Right kidney (tissue), 1 donor: ENCODE measurements around the gene SUFU.
"Not testable (repeated sequence)": the region's sequence is repeated elsewhere in the genome, so short reads cannot be mapped to it uniquely, and the experiment has no call there.

Experiments used
- DNase-seq: peaks from one replicate; pipeline ENCODE4 v3.0.0-alpha.2; 2016

Gene SUFU

DNA sequence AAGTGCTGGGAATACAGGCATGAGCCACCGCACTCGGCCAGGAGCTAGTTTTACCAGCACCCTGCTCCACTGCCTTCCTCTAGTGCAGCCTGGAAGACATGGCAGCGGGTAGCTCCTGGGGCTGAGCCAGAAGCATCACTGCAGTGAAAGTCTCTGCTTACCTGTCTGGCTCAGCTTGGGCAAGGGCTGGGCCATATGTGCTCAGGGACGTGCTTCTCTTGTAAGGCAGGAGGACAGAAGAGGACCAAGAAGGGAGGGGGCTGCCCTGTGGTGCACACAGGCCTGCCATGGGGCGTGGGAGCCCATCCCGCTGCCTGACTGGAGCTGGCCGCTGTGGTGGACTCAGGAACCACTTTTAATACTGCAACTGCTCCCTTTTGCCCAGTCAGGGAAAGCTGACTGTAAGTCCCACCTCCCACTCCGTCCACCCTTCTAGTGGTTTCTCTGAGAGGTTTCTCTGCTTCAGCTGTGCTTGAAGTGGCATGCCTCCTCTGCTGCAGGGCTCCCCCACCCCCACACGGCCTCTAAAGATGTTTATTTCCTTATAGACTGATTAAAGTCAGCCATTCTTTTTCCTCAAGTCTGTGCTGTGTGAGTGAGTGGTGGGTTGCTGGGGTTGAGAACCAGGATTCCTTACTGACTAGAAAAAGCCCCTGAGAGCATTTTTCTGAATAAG is 27.2 kb upstream of the SUFU start:
- no peak for DNase-seq

GRCh38 chr10:102479651-102480050 is 24.1 kb upstream of the SUFU start:
- DNase-seq: no peak

DNA sequence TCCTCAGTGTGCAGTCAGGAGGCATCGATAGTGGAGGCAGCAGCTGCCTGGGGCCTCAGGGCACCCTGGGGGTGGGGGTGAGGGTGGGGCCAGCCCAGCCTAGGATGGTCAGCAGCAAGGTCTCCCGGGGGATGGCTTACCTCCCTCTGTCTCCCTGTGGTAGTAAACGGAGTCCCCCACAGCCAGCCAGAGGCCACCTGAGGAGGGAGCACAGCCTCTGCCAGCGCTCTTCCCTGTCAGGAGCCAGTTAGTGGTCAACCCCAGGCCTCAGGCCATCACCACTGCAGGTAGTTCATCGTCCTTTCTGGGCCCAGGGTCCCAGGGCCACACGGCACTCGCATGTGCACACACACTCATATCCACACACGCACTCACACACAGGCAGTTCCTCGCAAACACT is 23.4 kb upstream of the SUFU start:
- no peak for DNase-seq

DNA sequence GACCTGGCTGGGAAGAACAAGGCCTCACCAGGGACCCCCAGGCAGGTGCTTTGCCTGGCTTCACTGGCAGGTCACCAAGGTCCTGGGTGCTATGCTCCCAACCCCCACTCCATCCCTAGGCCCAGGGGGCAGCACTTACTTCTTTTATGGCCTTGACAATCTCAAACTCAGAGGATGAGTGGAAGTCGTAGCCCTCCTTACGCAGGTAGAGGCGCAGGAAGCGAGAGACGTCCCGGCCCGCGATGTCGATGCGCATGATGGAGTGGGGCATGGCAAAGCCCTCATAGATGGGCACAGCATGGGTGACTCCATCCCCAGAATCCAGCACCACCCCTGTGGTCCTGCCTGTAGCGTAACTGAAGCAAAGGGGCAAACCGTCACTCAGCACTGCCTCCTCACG is 19.8 kb upstream of the SUFU start:
- no peak for DNase-seq

DNA sequence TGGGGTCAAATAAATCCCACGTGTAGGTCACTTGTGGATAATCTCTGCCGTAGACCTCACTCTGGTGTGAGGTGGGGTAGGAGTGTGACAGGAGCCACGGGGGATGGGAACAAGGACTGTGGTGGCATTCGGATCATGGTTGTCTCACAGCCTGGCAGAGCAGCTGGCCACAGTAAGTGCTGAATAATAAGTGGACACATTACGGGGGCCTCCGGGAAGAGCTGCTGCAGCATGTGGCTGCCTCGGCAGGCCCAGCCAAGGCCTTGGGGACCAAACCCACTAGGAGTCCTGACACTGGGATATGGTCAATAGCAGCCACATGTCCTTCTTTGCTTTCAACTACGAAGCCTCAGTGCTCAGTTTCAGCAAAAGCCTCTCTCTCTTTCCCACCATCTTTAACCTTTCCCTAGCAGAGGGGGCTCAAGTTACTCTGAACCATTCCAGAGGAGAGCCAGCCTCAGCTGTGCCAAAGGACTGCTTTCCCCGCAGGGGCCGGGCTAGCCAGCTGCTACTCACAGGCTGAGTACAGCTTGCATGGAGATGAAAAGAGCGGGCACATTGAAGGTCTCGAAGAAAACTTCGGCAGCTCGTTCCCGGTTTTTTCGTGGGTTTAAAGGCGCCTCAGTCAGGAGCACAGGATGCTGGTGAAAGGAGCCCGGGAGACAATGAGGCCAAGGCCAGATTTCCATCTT is 18.5 kb upstream of the SUFU start:
- no peak for DNase-seq

DNA sequence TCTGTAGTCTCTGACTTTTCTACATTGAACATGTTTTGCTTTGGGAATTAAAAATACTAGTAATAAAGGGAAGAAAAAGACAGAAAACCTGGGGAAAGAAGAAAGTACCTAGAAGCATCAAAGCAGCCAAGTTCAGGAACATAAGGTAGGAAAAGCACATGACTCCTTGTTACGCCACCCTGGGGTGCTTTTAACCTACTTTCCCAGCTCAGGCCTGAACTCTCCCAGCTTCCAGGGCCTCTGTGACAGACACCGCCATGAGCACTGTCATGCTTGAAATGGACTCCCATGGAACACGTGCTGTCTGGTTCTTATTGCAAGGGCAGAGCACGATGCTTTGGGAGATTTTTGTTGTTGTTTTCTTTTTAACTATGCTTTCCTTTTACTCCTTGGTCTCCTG is 12.6 kb upstream of the SUFU start:
- DNase-seq: no peak

DNA sequence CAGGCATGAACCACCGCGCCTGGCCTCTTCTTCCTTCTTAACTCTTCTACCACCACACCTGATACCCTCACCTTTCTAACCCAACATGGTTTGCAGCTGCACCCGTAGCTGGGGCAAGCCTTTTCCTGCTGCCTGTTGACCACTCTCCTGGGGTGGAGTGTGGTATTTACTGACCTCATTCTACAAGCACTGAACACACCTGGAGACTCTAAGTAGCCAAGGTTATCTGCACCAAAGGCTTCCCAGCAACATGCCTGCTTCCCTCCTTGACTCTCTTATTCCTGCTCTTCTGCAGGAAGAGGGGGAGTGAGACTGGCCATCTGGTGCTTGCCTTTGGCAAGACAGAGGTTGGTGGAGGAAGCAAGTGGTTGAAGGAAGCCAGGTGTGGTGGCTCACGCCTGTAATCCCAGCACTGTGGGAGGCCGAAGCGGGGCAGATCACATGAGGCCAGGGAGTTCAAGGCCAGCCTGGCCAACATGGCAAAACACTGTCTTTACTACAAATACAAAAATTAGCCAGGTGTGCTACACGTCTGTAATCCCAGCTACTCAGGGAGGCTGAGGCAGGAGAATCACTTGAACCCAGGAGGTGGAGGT is 11.3 kb upstream of the SUFU start:
- DNase-seq: no peak

- DNase-seq: no peak
These were observed 10.8 kb upstream of the SUFU start for GRCh38 chr10:102492983-102493382.

- no peak for DNase-seq
These were observed 10.0 kb upstream of the SUFU start for GRCh38 chr10:102493771-102494170.

- no peak for DNase-seq
These were observed 6.2 kb upstream of the SUFU start for GRCh38 chr10:102497545-102497944.

- DNase-seq: no peak
These were observed 4.4 kb upstream of the SUFU start for GRCh38 chr10:102499356-102499755.

GRCh38 chr10:102500686-102501085 is 3.1 kb upstream of the SUFU start:
- not testable (repeated sequence) for DNase-seq

DNA sequence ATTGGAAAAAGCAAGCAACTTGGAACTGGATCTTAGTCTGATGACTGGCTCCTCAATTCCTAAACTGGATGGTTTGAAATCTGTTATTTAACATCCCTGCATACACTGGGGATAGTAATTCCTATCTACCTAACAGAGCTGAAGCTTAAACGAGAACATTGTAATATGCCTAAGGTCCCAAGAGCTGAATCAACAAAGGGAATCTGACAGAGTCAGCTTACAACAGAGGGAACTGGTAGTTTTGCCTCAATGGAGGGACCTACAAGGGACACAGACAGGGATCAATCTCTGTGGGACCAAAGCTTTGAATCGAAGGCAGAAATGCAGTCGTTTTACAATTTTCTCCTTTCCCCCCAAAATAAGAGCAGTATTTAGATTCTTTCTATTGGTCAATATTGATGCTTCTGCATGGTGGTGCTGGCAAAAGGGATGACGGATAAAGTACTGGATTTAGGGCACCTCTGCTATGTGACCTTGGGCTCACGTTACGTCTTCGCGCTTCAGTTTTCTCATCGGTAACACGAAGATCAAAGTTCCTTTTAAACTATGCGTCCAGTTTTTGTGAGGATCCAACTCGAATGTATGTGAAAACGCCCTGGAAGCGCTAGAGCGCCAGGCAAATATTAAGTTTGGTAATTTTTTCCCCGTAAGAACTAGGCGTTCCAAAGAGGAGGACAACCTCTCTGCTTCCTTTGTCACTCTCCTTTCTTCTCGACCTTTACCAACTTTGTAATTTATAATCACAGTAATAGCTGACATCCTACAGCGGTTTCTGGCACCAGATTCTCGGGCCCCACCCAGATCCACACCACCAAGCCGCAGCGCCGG is 2.4 kb upstream of the SUFU start:
- DNase-seq: no peak

GRCh38 chr10:102502029-102502336 is 1.8 kb upstream of the SUFU start:
- DNase-seq: no peak

GRCh38 chr10:102502337-102503151 is 1.2 kb upstream of the SUFU start, which contains the start of gene ACTR1A:
ACTR1A (minus strand) TSS chr10:102502712; CDS start chr10:102502647, 65 bp downstream.
- DNase-seq: peak; percentile 100

DNA sequence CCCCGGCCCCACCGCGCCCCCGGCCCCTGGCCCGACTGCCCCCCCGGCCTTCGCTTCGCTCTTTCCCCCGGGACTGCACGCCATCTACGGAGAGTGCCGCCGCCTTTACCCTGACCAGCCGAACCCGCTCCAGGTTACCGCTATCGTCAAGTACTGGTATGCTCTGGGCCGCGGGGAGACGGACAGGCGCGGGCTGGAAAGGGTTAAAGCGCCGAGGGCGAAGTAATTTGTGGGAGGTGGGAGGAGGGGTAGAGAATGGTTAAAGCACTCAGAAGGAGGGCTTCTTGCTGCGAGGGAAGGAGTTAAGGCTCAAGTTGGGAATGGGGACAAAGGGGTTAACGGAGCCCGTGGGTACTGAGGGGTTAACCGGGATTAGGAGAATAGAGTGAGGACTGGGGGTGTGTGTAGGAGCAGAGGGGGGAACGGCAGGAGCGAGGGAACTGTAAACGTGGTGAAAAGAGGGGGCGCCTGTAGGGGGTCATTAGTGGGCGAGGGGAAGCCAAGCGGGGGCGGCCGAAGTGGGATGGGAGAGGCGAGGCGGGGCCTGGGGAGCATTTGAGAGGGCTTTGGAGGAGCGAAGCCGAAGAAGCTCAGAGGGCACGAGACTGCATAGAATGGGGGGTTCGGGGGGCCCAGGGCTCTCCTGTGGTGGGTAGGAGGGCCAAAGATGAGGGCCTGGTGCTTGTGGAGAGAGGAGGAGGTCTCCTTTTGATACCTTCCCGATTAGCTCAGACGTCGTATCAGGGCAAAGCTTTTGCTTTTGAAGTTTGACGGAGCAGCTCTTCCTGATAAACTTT is 605 bp downstream of the SUFU start:
- DNase-seq: peak; percentile 68

- DNase-seq: no peak
These were observed 1.2 kb downstream of the SUFU start for GRCh38 chr10:102504976-102505300.

- DNase-seq: no peak
These were observed 1.8 kb downstream of the SUFU start for GRCh38 chr10:102505462-102506115.

GRCh38 chr10:102507521-102507920 is 3.7 kb downstream of the SUFU start:
- DNase-seq: no peak

DNA sequence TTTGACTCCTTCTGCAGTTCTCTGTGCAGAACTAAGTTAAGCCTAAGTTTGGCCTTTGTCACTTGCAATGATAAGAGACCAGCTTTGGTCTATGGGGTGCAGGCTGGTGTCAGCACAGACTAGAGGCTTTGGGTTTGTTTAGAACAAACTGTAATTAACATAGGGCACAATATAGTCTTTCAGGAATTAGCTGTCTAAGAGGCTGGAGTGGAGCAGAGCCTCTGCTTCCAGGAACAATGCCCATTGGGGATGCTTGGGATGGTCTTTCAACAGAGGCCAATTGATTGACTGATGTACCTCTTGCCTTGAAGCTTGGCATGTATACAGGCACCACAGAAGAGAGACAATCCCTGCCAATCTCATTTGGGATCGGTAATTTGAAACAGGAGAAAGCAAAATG is 4.7 kb downstream of the SUFU start:
- no peak for DNase-seq

DNA sequence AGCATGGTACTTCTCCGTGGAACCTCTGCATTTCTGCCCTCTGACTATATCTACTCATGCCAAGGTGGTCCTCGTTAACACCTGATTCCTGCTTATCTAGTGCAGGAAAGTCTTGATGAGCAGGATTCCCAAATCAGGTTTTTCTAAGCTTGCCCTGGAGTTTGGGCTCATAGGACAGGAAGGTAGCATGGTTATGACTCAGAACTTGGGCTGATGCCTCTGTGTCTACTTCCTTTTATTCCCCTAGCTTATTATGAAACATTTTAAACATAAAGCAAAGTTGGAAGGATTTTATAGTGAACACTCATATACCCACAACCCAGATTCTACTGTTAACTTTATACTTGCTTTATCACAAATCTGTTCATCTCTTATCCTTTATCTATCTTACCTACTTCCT is 5.6 kb downstream of the SUFU start:
- DNase-seq: no peak
